ENCODE data around the gene WNT5B. TPM values are rescaled to one million over a fixed set of nuclear protein-coding genes. Genes with fewer than 3 reads are reported as not detected.

The WNT5B gene
- total and polyA plus RNA-seq, 2 experiments from 2014 or later = 152 to 240 TPM

DNA sequence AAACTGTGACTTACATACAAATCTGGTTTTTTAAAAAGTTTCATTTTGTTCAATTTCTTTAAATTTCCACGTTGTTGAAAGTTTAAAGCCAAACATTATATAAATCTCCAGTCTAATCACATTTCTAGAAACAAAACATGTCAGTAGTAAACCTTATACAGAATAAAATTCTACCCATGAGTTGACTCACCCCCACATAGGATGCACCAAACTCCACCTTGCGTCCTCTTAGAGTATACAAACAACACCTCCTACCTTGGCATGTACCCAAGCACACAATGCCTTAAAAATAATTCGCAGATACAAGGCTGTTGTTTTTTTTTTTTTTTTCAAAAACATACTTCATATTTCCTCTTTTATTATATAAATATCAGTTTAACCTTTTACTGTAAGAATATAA, 38.0 kb upstream of the WNT5B start:
- H3K36me3 ChIP-seq = no peaks in the 10 kb centered on the region
- no peak overlapping the region for H3K27ac ChIP-seq
- TF ChIP-seq, protein P1, sequence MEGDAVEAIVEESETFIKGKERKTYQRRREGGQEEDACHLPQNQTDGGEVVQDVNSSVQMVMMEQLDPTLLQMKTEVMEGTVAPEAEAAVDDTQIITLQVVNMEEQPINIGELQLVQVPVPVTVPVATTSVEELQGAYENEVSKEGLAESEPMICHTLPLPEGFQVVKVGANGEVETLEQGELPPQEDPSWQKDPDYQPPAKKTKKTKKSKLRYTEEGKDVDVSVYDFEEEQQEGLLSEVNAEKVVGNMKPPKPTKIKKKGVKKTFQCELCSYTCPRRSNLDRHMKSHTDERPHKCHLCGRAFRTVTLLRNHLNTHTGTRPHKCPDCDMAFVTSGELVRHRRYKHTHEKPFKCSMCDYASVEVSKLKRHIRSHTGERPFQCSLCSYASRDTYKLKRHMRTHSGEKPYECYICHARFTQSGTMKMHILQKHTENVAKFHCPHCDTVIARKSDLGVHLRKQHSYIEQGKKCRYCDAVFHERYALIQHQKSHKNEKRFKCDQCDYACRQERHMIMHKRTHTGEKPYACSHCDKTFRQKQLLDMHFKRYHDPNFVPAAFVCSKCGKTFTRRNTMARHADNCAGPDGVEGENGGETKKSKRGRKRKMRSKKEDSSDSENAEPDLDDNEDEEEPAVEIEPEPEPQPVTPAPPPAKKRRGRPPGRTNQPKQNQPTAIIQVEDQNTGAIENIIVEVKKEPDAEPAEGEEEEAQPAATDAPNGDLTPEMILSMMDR (IDR thresholded peaks at IDR 0.05; ENCODE audit: low read depth, low read length) = no peak
- H3K27me3 ChIP-seq = no peaks in the 10 kb centered on the region
- H3K4me3 ChIP-seq = peak overlapping the region; percentile 75
- no peaks in the 10 kb centered on the region for H3K9me3 ChIP-seq (ENCODE audit: low read depth)
- DNase-seq (ENCODE audit: low read depth in 1 of 2, low spot score in 1 of 2) = no peak
- H3K4me1 ChIP-seq (ENCODE audit: low read depth) = peaks cover 59% of the 10 kb centered on the region

DNA sequence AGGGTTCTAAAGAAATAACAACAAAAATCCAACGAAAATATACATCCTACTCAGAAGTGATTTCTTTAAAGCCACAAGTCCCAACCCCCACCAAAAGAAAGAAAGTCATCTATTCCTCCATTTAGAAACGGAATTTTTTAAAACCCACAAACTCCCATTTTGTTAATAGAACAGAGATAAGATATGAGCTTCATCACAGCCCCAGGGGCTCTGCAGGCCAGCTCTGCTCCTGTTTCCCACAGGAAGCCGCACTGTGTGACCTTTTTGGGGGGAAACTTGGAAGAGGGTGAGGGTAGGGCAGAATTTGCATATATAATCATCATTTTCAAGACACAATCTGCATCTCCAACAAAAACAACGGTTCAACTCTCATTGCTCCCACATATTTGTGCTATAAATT, 37.5 kb upstream of the WNT5B start:
- Histone ChIP-seq H3K36me3 (no peaks in the 10 kb centered on the region), H3K4me1 (ENCODE audit: low read depth) (peaks cover 59% of the 10 kb centered on the region), H3K27ac (no peak overlapping the region), H3K4me3 (peak overlapping the region; percentile 75), H3K9me3 (ENCODE audit: low read depth) (no peaks in the 10 kb centered on the region), H3K27me3 (no peaks in the 10 kb centered on the region)
- DNase-seq (ENCODE audit: low read depth in 1 of 2, low spot score in 1 of 2) = peak in 1 of 2 donors; percentile 43
- TF ChIP-seq, protein P1 (IDR thresholded peaks at IDR 0.05; ENCODE audit: low read depth, low read length) = no peak

DNA sequence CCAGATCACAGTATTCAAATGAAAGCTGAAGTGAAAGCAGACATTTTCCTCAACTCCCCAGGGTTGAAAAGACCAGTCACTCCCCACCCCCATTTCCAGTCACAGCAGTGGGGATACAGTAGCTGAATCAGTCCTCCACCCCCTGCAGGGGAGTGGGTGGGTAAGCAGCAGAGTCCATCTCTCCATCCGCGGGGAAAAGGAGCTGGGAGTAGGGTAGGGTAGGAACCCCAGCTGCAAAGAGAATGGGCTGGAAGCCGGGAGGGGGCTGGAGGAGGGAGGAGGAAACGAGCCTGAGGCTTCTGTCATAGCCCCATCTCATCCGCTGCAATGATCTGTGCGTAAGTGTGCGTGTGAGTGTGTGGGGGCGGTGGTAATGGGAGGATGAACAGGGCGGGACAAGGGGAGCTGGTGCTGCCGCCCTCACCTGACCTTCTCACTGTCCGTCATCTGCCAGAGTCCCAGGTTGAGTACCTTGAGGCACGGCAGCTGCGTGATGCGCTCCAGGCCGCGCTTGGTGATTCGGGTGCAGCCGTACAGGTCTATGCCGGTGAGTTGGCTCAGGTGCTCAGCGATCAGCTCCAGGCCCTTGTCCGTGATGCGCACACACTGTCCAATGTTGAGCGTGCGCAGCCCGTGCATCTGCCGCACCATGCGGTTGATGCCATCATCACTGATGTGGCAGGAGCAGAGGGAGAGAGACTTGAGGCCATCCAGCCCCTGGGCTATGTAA, 36.4 kb upstream of the WNT5B start:
- H3K27me3 ChIP-seq = no peaks in the 10 kb centered on the region
- H3K36me3 ChIP-seq = no peaks in the 10 kb centered on the region
- peaks cover 58% of the 10 kb centered on the region for H3K4me1 ChIP-seq (ENCODE audit: low read depth)
- no peaks in the 10 kb centered on the region for H3K9me3 ChIP-seq (ENCODE audit: low read depth)
- H3K27ac ChIP-seq = peak overlapping the region; percentile 92
- TF ChIP-seq, protein P1 (IDR thresholded peaks at IDR 0.05; ENCODE audit: low read depth, low read length) = no peak
- peak; percentile 24 to 46 for DNase-seq (ENCODE audit: low read depth in 1 of 2, low spot score in 1 of 2)
- peak overlapping the region; percentile 75 for H3K4me3 ChIP-seq

DNA sequence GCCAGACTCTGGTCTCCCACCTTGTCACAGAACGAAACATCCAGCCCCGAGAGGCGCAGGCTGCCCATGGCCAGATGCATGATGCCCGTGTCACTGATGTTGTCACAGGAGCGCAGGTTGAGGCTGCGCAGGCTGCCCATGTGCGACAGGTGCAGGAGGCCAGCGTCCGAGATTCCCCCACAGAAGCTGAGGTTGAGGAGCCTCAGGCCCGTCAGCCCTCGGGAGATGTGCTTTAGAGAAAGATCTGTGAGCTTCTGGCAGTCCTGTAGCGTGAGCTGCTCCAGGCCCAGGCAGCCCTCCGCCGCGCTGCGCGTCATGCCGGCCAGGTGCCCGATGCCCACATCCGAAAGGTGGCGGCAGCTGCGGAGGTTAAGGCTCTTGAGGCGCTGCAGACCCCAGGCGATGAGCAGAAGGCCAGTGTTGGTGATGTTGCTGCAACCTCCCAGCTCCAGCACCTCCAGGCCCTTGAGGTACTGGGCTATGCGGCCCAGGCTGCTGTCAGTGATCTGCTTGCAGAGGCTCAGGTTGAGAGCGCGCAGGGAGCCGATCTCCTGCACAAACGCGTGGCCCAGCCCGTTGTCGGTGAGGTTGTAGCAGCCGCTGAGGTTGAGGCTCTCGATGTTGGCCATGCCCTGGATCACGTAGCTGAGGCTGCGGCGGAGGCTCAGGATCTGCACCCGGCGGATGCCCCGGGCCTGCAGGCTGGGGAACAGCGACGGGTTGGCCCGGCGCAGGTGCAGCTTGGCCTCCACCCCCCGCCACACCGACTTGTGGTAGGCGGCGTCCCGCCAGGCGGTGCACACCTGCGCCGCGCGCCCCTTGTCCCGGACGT, 35.6 kb upstream of the WNT5B start:
- peak overlapping the region; percentile 92 for H3K27ac ChIP-seq
- peak in 1 of 2 donors; percentile 65 for DNase-seq (ENCODE audit: low read depth in 1 of 2, low spot score in 1 of 2)

DNA sequence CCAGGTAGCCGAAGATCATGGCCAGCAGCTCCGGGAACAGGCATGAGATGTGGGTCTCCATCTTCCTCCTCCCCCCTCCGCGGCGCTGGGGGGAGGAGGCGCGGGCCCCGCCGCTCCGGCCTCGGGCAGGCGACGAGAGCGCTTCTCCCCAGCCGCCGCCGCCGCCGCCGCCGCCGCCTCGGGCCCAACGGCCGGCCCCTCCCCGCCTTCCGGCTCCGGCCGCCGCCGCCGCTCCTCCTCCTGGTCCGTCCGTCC, 35.1 kb upstream of the WNT5B start:
- Histone ChIP-seq H3K27me3 (no peaks in the 10 kb centered on the region), H3K9me3 (ENCODE audit: low read depth) (no peaks in the 10 kb centered on the region), H3K4me3 (peak overlapping the region; percentile 75), H3K27ac (peak overlapping the region; percentile 92), H3K4me1 (ENCODE audit: low read depth) (peaks cover 45% of the 10 kb centered on the region), H3K36me3 (no peaks in the 10 kb centered on the region)
- DNase-seq (ENCODE audit: low read depth in 1 of 2, low spot score in 1 of 2) = no peak
- TF ChIP-seq, protein P1 (IDR thresholded peaks at IDR 0.05; ENCODE audit: low read depth, low read length) = no peak

More for the DNA sequence above, 35.6 kb upstream of the WNT5B start:
- peak overlapping the region; percentile 75 for H3K4me3 ChIP-seq
- TF ChIP-seq, protein P1 (IDR thresholded peaks at IDR 0.05; ENCODE audit: low read depth, low read length) = no peak
- H3K9me3 ChIP-seq (ENCODE audit: low read depth) = no peaks in the 10 kb centered on the region
- no peaks in the 10 kb centered on the region for H3K36me3 ChIP-seq
- H3K27me3 ChIP-seq = no peaks in the 10 kb centered on the region
- H3K4me1 ChIP-seq (ENCODE audit: low read depth) = peaks cover 51% of the 10 kb centered on the region

Data from cardiac muscle cell (in vitro differentiated cells and primary cell).